Osteocyte (in vitro differentiated cells): ENCODE results near the gene NOD1. TPM values are rescaled to one million over a fixed set of nuclear protein-coding genes. Genes with fewer than 3 reads are reported as not detected.
A peak's percentile ranks its signal among the peaks of the same experiment; 100 is the strongest.

Source experiments
- DNase-seq: peaks from one replicate; pipeline ENCODE4 v3.0.0; 2021; ENCODE audit warnings: mixed read lengths; ENCODE audit not compliant: unreplicated experiment; ENCODE audit errors: extremely low spot score
- H3K27ac Mint-ChIP-seq: one replicate; pipeline ENCODE4 v1.8.0; 2021; ENCODE audit warnings: mild to moderate bottlenecking, mixed read lengths; ENCODE audit not compliant: unreplicated experiment
- H3K27me3 Mint-ChIP-seq: one replicate; pipeline ENCODE4 v1.8.0; 2021; ENCODE audit warnings: mixed read lengths; ENCODE audit not compliant: unreplicated experiment
- H3K36me3 Mint-ChIP-seq: one replicate; pipeline ENCODE4 v1.8.0; 2021; ENCODE audit warnings: mixed read lengths; ENCODE audit not compliant: unreplicated experiment
- H3K4me1 Mint-ChIP-seq: one replicate; pipeline ENCODE4 v1.8.0; 2021; ENCODE audit warnings: mixed read lengths; ENCODE audit not compliant: unreplicated experiment
- H3K4me3 Mint-ChIP-seq: one replicate; pipeline ENCODE4 v1.8.0; 2021; ENCODE audit warnings: mild to moderate bottlenecking, moderate library complexity, mixed read lengths; ENCODE audit not compliant: unreplicated experiment
- H3K9me3 Mint-ChIP-seq: one replicate; pipeline ENCODE4 v1.8.0; 2021; ENCODE audit warnings: mixed read lengths; ENCODE audit not compliant: unreplicated experiment
- total RNA-seq: library from RNA; stranded (reverse); gene quantifications from 2 replicates; pipeline ENCODE4 v1.2.1, GENCODE V29; 2021
- TF ChIP-seq, protein P1 (sequence below): fragments of 200-600 bp; sonication (generic); IDR thresholded peaks from 2 replicates; pipeline ENCODE4 v1.5.0; 2021; ENCODE audit warnings: antibody characterized with exemption, mild to moderate bottlenecking, moderate library complexity

Gene NOD1
- total RNA-seq, 1 donor from 2014 or later: 7.2 TPM

DNA sequence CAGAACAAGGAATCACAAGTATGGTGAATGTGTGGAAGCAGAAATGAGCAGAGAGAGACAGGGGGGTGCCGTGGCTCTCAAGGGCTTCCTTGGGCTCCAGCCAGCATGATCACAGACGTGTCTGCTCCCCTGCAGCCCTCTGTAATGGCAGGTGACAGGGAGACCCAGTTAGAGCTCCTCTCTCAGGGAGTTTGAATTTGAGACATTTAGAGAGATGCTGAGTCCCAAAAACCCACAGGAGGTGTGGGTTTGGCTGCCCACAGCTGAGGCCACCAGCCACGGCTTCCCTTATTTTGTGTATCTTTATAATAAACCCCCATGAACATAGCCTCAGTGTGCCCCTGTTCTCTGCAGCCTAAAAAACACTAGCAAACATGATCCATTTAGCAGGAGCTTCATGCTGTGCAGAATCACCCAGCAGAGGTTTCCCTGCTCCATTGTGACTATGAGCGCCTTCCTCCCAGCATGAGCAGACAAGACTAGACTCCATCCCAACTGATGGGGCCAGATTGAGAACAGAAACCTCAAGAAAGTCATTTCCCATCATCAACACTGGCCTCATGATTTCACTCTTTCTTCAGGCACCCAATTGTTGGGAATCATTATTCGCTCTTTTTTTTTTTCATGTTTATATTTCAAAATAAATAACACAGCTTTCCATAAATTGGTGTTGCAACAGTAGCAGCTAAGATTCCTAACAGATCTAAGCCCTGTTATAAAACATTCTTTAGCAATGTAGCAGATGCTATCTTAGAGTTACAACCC lies 13.4 kb downstream of the NOD1 start:
- Mint-ChIP-seq H3K27ac (peak overlapping the region; percentile 10), H3K27me3 (no peaks in the 10 kb centered on the region), H3K36me3 (peaks cover 6% of the 10 kb centered on the region), H3K4me3 (no peak overlapping the region), H3K9me3 (no peaks in the 10 kb centered on the region), H3K4me1 (peaks cover 50% of the 10 kb centered on the region)
- no peak for DNase-seq
- TF ChIP-seq, protein P1, sequence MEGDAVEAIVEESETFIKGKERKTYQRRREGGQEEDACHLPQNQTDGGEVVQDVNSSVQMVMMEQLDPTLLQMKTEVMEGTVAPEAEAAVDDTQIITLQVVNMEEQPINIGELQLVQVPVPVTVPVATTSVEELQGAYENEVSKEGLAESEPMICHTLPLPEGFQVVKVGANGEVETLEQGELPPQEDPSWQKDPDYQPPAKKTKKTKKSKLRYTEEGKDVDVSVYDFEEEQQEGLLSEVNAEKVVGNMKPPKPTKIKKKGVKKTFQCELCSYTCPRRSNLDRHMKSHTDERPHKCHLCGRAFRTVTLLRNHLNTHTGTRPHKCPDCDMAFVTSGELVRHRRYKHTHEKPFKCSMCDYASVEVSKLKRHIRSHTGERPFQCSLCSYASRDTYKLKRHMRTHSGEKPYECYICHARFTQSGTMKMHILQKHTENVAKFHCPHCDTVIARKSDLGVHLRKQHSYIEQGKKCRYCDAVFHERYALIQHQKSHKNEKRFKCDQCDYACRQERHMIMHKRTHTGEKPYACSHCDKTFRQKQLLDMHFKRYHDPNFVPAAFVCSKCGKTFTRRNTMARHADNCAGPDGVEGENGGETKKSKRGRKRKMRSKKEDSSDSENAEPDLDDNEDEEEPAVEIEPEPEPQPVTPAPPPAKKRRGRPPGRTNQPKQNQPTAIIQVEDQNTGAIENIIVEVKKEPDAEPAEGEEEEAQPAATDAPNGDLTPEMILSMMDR: no peak

DNA sequence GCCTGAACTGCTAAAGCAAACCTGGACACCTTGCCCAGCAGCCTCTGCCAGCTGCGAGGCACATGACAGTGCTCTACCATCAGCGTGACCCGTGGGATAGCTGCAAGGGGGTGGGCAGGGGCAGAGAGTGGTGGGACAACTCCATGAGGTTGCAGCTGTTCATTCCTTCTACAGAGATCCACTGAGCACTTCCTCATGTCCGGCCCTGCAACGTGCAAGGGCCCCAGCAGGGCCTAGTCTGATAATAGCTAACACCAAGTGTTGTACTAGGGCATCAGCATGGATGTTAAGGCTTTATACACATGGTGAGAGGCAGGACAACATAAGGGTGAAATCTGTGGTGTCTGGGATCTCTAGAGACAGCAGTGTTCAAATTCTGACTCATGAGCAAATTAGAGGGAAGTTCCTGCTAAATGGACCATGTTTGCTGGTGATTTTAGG lies 14.3 kb downstream of the NOD1 start:
- Mint-ChIP-seq H3K4me3 (no peak overlapping the region), H3K36me3 (peaks cover 6% of the 10 kb centered on the region), H3K27ac (no peak overlapping the region), H3K27me3 (no peaks in the 10 kb centered on the region), H3K4me1 (peaks cover 50% of the 10 kb centered on the region), H3K9me3 (no peaks in the 10 kb centered on the region)
- no peak for DNase-seq
- TF ChIP-seq, protein P1: no peak

DNA sequence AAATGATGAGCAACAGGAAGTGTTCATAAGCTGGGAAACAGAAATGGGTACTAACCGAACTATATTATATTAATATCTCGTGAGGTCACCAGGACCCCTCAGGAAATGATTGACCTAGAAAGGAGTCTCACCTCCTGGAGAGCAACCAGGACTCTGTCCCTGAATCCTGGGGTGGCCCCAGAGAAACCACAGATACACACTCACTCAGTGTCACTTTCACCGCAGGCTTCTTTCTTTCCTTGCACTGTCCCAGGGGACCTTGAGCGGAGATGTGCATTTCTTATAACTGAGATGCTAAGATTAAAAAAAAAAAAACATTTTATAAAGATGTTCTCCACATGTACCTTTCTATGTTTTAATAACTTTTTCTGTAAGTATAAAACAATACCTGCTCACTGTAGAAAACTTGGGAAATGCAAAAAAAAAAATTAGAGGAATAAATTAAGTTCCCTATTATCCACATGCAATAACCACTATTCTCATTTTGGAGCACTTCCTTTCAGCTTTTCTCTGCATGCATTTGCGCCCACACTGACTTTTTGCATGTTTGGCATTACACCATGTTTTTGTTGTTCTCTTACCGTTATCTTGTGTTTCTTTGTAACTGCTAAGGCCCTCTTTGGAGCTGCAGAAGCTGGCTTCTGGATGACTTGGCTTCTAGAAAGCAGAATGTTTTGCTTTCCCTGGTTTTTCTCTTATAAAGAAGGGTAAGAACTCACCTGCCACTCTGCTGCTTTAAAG lies 15.0 kb downstream of the NOD1 start:
- no peak overlapping the region for H3K4me3 Mint-ChIP-seq
- peaks cover 48% of the 10 kb centered on the region for H3K4me1 Mint-ChIP-seq
- no peaks in the 10 kb centered on the region for H3K9me3 Mint-ChIP-seq
- no peaks in the 10 kb centered on the region for H3K27me3 Mint-ChIP-seq
- no peak for DNase-seq
- H3K27ac Mint-ChIP-seq: no peak overlapping the region
- peaks cover 4% of the 10 kb centered on the region for H3K36me3 Mint-ChIP-seq
- TF ChIP-seq, protein P1: no peak

DNA sequence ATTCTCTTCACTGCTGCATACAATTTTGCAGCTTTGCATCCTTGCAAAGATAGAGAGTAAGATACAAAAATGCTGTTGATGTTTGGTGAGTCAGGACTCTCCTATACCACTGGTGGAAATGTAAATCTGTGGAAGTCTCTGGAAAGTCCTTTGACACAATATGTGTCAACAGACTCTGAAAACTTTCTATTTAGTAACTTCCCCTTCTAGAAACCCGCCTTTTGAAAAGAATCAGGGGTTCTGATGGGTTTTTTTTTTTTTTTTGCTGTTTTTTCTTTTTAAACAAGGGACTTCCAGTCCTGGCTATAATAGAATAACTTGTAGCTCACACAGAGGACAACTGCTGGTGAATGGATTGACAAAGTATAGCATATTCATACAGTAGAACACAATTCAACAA lies 16.4 kb downstream of the NOD1 start:
- peaks cover 55% of the 10 kb centered on the region for H3K4me1 Mint-ChIP-seq
- TF ChIP-seq, protein P1: no peak
- H3K36me3 Mint-ChIP-seq: peaks cover 4% of the 10 kb centered on the region
- H3K9me3 Mint-ChIP-seq: no peaks in the 10 kb centered on the region
- DNase-seq: no peak
- H3K27me3 Mint-ChIP-seq: no peaks in the 10 kb centered on the region
- no peak overlapping the region for H3K27ac Mint-ChIP-seq
- H3K4me3 Mint-ChIP-seq: no peak overlapping the region

DNA sequence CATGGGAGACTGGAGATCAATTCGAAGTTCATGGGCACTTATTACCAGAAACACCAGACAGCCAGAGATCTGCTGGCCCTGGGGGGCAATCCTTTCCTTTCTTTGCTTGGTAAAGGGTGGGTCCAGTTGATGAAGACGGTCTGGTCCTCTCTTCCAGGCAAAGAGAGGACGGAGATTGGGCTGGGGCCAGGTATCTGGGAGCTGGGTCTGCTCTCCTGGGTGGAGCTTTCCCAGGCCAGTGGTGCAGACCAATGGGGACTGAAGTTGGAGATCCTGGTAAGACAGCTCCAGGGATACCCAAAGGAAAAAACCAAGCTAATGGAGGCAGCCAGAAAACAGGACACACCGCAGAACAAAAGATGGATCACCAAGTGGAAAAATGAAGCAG lies 18.3 kb downstream of the NOD1 start:
- peaks cover 44% of the 10 kb centered on the region for H3K4me1 Mint-ChIP-seq
- TF ChIP-seq, protein P1: no peak
- DNase-seq: no peak
- peak overlapping the region; percentile 96 for H3K27ac Mint-ChIP-seq
- H3K27me3 Mint-ChIP-seq: no peaks in the 10 kb centered on the region
- H3K36me3 Mint-ChIP-seq: peaks cover 9% of the 10 kb centered on the region
- no peaks in the 10 kb centered on the region for H3K9me3 Mint-ChIP-seq
- peak overlapping the region; percentile 73 for H3K4me3 Mint-ChIP-seq
